ENCODE data around the gene USP47.
"Not testable (repeated sequence)": the region's sequence is repeated elsewhere in the genome, so short reads cannot be mapped to it uniquely, and the experiment has no call there.

USP47 gene

GRCh38 chr11:11831406-11831805, 10.4 kb upstream of the USP47 start:
- DNase-seq (ENCODE audit: low spot score) = not testable (repeated sequence)

DNA sequence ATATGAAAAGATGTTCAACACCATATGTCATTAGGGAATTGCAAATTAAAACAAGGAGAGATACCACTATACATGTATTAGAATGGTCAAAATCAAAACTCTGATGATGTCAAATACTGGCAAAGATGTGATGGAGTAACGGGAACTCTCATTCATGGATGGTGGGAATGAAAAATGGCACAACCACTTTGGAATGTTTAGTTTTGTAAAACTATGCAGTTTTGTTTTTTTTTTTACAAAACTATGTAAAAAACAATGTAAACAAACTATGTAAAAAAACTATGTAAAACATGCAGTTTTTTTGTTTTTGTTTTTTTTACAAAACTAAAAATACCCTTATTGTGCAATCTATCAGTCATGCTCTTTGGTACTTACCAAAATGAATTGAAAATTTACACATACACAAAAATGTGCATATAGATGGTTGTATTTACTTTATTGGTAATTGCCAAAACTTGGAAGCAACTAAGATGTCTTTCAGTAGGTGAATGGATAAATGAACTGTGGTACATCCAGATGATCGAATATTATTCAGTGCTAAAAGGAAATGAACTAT, 5.0 kb upstream of the USP47 start:
- DNase-seq (ENCODE audit: low spot score) = no peak

DNA sequence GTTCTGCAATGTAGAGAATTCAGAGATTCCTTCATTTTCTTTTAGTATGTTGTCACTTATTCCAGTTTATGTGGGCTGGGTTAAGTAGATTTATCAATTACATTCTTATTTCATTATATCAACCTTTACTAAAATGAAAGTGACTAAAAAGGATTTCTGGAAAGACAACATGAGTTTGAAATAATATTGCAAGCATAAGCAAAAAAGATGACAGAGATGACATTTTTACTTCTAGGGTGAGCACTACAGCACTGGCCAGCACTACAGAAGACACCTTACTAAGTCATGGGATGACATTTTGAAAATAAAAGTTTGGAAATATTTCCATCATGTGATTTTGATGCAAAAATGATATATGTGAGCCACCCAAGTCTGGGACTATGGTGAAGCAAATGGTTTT, 2.1 kb upstream of the USP47 start:
- no peak for DNase-seq (ENCODE audit: low spot score)

DNA sequence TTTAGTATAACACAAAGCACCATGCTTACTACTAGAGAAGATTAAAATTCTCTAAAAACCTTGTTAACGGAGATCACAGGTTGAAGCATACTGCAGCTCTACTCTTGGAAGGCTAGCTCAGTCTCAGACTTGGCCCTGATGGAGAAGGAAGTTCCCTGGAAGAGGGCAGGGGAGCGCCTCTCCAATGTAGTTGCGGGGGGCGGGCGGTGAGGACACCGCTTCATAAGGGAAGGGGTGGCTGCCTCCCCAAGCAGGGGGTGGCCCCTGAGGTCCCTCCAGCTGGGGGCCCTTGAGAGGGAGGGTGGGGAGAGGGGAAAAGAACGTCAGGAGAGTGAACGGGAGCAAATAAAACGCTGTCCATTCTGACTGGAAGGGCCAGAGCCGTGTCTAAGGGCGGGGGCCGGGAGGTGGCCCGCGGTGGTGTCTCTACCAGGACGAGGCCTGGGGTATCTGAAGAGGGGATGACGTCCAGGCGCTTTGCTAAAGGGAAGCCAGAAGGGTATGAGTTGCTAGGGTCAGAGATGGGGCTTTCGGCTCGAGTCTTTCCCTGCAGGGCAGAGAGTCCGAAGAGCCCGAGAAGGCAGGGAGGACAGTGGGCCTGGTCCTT, 553 bp upstream of the USP47 start:
- no peak for DNase-seq (ENCODE audit: low spot score)

- DNase-seq (ENCODE audit: low spot score) = no peak
Observed at GRCh38 chr11:11842421-11843008, 743 bp downstream of the USP47 start.

GRCh38 chr11:11843211-11843621, 1.4 kb downstream of the USP47 start:
- DNase-seq (ENCODE audit: low spot score) = no peak

DNA sequence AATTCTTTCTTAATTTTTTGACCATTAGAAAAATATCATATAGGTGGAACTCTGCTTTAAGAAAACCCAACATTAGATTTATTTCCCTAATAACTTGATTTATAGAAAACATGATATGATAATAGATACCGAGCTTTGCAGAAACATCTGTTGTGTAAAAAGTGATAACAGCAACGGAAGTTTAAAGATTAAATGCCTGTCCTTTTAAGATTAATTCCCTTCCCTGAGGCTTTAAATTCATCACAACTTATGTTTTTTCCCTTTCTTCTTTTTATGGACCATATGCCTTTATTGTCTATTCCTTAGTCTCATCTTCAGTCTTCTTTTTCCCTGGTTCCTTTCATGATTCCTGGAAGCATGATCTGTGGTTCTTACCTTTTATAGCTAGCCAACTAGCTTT, 1.9 kb downstream of the USP47 start:
- DNase-seq (ENCODE audit: low spot score) = no peak

GRCh38 chr11:11844272-11844671, 2.5 kb downstream of the USP47 start:
- no peak for DNase-seq (ENCODE audit: low spot score)

DNA sequence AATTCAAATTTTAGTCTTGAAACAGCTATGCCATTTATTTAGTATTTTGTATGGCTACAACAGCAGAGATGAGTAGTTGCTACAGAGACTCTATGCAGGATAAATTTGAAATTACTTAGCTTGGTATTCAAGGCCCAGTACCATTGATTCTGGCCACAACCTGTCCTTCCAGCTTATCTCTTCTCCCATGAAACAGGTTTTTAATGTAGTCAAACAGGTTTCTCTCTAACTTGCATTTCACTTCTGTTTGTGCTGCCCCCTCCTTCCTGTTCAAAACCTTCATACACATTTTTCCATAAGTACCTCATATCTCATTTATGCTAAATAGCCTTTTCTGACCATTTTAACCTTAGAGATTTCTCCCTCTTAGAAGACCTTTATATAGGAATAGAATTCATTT, 3.3 kb downstream of the USP47 start:
- no peak for DNase-seq (ENCODE audit: low spot score)

DNA sequence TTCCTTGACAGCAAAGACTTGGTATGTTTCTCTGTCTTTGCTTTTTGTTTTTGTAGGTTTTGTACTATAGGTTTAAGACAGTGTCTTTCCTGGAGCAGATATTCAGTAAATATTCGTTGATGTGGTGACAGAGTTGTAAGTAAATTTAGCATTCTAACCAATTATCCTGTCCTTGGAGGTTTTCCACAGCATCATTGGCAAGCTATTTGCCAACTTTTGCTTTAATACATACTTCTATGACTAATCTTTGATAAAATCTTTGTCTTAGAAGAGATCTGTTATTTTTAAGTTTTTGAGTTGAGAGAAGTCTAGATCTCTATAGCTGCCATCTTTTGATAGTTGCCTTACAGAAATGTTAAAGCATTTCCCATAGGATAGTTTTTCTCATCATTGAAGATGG, 3.8 kb downstream of the USP47 start:
- DNase-seq (ENCODE audit: low spot score) = no peak

GRCh38 chr11:11847082-11847481, 5.3 kb downstream of the USP47 start:
- no peak for DNase-seq (ENCODE audit: low spot score)

GRCh38 chr11:11848891-11849746, 7.3 kb downstream of the USP47 start:
- peak; percentile 57 for DNase-seq (ENCODE audit: low spot score)

GRCh38 chr11:11850668-11851067, 8.9 kb downstream of the USP47 start:
- DNase-seq (ENCODE audit: low spot score) = no peak

DNA sequence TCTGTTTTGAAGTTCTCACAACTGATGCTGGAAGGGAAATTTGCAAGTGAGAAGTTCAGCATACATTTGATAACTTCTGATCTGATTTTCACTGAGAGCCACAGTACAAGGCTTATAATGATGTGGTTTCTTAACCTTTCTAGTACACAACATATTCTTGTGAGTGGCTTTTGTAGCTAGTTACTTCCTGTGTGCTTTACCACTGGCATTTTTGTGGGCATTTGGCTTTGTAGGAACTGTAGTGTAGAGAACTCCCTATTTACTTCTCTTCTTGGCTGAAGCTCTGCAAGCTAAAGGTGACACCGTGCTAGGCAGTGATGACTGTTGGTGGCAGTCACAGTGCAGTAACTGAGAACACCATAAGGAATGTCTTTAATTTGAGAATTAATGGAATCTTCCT, 14.9 kb downstream of the USP47 start:
- DNase-seq (ENCODE audit: low spot score) = no peak

DNA sequence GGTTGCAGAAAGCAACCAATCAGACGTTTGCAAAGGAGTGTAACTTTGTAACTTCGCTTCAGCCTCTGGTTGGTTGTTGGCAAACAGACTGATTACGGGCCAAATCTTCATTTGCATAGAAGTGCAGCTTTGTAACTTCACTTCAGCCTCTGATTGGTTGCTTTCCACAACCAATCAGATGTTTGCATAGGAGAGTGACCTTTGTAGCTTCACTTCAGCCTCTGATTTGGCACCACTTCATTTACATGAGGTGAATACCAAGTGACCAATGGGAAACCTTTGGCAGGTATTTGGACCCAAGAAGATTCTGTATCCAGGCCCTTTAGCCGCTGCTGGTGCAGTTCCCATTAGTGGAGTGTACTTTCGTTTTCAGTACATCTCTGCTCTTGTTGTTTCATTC, 16.0 kb downstream of the USP47 start:
- no peak for DNase-seq (ENCODE audit: low spot score)

GRCh38 chr11:11858676-11859075, 16.9 kb downstream of the USP47 start:
- no peak for DNase-seq (ENCODE audit: low spot score)

DNA sequence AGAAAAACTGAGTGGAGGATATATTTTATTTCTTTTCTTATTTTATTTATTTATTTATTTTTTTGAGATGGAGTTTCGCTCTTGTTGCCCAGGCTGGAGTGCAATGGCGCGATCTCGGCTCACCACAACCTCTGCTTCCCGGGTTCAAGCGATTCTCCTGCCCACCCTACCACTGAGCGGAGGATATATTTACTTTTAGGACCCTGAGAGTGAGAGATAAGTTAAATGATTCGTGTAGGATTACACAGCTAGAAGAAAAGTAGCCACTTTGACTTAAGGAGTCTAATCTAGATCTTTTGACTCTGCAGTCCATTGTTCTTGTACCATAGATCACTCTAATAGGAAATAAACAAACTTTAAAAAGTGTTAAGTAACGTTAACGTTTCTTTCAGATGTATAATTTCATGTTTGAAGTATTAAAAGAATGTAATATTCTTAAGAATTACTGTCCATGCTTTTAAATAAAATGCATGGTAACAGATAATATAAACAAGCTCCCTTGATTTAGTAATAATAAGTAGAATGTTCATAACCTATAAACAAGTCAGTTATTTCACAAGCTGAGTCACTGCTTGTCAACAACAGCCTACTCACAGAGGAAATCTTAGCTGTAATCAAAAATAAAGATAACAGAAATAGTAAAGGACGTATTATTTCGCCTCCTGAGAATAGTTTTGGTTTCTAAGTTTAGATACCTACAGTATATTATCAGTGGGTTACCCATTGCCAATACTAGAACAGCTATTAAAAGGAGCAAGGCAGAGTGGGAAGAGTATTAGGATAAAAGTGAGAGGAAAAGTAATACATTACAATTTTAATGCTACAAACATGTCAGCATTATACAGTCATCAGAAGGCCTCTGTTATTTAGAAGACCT, 18.6 kb downstream of the USP47 start:
- no peak for DNase-seq (ENCODE audit: low spot score)

- DNase-seq (ENCODE audit: low spot score) = no peak
Observed at GRCh38 chr11:11862999-11863398, 21.2 kb downstream of the USP47 start.

DNA sequence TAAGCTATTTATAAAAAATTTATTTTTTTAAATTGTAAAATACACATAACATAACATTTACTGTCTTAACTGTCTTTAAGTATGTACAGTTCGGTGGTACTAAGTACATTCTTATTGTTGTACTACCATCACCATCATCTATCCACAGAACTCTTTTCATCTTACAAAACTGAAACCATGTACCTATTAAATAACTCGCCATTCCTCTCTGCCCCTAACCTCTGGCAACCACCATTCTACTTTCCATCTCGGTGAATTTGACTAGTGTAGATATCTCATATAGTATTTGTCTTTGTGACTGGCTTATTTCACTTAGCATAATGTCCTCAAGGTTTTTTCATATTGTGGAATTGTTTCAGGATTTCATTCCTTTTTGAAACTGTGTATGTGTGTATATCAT, 22.6 kb downstream of the USP47 start:
- no peak for DNase-seq (ENCODE audit: low spot score)

GRCh38 chr11:11864803-11865202, 23.0 kb downstream of the USP47 start:
- DNase-seq (ENCODE audit: low spot score) = no peak

DNA sequence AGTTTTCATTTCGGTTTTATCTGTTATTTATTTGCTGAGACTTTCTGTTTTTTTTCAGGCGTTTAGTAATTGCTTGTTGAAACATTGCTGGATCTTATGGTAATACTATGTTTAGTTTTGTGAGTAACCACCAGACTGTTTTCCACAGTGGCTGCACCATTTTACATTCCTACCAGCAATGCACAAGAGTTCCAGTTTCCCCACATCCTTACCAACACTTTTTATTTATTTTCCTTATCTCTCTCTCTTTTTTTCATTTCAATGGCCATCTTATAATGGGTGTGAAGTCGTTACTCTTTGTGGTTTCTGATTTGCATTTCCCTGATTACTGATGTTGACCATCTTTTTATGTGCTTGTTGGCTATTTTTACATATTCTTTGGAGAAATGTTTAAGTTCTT, 23.7 kb downstream of the USP47 start:
- DNase-seq (ENCODE audit: low spot score) = no peak

DNA sequence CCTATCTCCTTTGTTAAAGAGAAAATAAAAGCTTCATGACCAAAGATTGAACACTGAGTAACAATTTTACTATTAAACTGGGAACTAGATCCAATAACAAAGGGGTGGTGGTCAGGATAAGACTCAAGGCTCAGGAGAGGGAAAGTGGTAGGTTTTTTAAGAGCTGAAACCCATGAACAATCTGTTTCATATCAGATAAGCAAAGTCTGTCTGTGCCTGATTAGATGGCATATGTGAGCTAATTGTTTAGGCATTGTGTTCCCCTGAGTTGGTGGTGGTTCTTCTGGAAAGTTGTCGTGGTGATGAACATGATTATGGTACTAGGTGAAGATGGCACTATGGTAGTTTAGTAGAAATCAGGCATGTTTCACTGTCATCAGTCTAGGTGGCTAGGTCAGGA, 24.4 kb downstream of the USP47 start:
- no peak for DNase-seq (ENCODE audit: low spot score)

Data from ecto neural progenitor cell (in vitro differentiated cells).